HepG2 (cell line): ENCODE data around the gene BMP6. TPM values are rescaled to one million over a fixed set of nuclear protein-coding genes. Genes with fewer than 3 reads are reported as not detected.
A peak's percentile ranks its signal among the peaks of the same experiment; 100 is the strongest.

ENCODE experiments used
- FOXJ3 ChIP-seq: sonication (generic); formaldehyde crosslinking; IDR thresholded peaks from 2 replicates; pipeline ENCODE4 v1.4.0; 2020; ENCODE audit warnings: missing genetic modification reagents, mild to moderate bottlenecking, borderline replicate concordance
- FOXK2 ChIP-seq: fragments of 450-650 bp; IDR thresholded peaks from 2 replicates; pipeline ENCODE4 v1.6.1; 2016
- KDM2A ChIP-seq: sonication (generic); formaldehyde crosslinking; IDR thresholded peaks from 2 replicates; pipeline ENCODE4 v1.4.0; 2020; ENCODE audit warnings: low read depth, missing genetic modification reagents, borderline replicate concordance
- MATR3 ChIP-seq: sonication (generic); formaldehyde crosslinking; IDR thresholded peaks from 2 replicates; pipeline ENCODE4 v1.4.0; 2020; ENCODE audit warnings: missing genetic modification reagents
- MBNL3 ChIP-seq: fragments of 250-450 bp; sonication (Bioruptor Pico); conservative IDR thresholded peaks from 2 replicates; pipeline ENCODE4 v1.8.0; 2022; ENCODE audit warnings: mild to moderate bottlenecking, inconsistent platforms
- NR2C2 ChIP-seq: sonication (generic); formaldehyde crosslinking; IDR thresholded peaks from 2 replicates; pipeline ENCODE4 v1.4.0; 2020; ENCODE audit warnings: missing genetic modification reagents, mild to moderate bottlenecking, moderate library complexity, borderline replicate concordance
- PCBP2 ChIP-seq: fragments of 200-400 bp; formaldehyde crosslinking; optimal IDR thresholded peaks from 2 replicates; pipeline ENCODE3; 2018; ENCODE audit warnings: low read length, low read depth; ENCODE audit not compliant: poor library complexity, severe bottlenecking
- RNF2 ChIP-seq: fragments of 450-650 bp; conservative IDR thresholded peaks from 2 replicates; pipeline ENCODE4 v1.6.1; 2016; ENCODE audit warnings: low read depth
- SAFB2 ChIP-seq: sonication (generic); formaldehyde crosslinking; IDR thresholded peaks from 2 replicates; pipeline ENCODE4 v1.5.1; 2020; ENCODE audit warnings: missing genetic modification reagents, low read depth, mild to moderate bottlenecking, borderline replicate concordance
- SMARCE1 ChIP-seq: fragments of 450-650 bp; IDR thresholded peaks from 2 replicates; pipeline ENCODE4 v1.6.1; 2017; ENCODE audit warnings: borderline replicate concordance
- SNRNP70 ChIP-seq: fragments of 200-400 bp; formaldehyde crosslinking; IDR thresholded peaks from 2 replicates; pipeline ENCODE4 v1.6.1; 2017; ENCODE audit warnings: mild to moderate bottlenecking, low read depth, low read length, moderate library complexity
- TBL1XR1 ChIP-seq: fragments of 150-350 bp; IDR thresholded peaks from 2 replicates; pipeline ENCODE4 v1.6.1; 2014; ENCODE audit warnings: borderline replicate concordance, low read length; ENCODE audit not compliant: partially characterized antibody
- ZFX ChIP-seq: sonication (generic); formaldehyde crosslinking; IDR thresholded peaks from 2 replicates; pipeline ENCODE4 v1.4.0; 2020; ENCODE audit warnings: mild to moderate bottlenecking, low read depth, missing genetic modification reagents, moderate library complexity
- ZNF354B ChIP-seq: sonication (generic); formaldehyde crosslinking; IDR thresholded peaks from 2 replicates; pipeline ENCODE4 v1.8.0; 2022; ENCODE audit warnings: mild to moderate bottlenecking, missing genetic modification reagents
- ZNF510 ChIP-seq: sonication (generic); formaldehyde crosslinking; IDR thresholded peaks from 2 replicates; pipeline ENCODE4 v1.4.0; 2020; ENCODE audit warnings: low read depth, mild to moderate bottlenecking, missing genetic modification reagents
- polyA plus RNA-seq, 8 experiments: library from polyadenylated mRNA; depleted of rRNA in 3 of 8; stranded (reverse) in 7 of 8; unstranded in 1 of 8; fragments of >200 nt; fragmentation: Illumina TruSeq in 4 of 8; extraction: Trizol in 4 of 8; gene quantifications; 2 replicates each; pipeline versions ENCODE4 v1.2.1 to v1.2.3, GENCODE V29; 2011 to 2016; ENCODE audit warnings: low read depth in 4 of 8, missing spikeins in 1 of 8, mixed read lengths in 1 of 8; ENCODE audit not compliant: insufficient read depth in 1 of 8
- total RNA-seq, 5 experiments: library from RNA; depleted of rRNA; stranded (reverse); fragments of >200 nt; fragmentation: Illumina TruSeq; extraction: Trizol; gene quantifications; 2 replicates each; pipeline ENCODE4 v1.2.3, GENCODE V29; 2016; ENCODE audit warnings: low read depth in 1 of 5
- TF ChIP-seq, protein P1 (sequence below): sonication (generic); formaldehyde crosslinking; IDR thresholded peaks from 2 replicates; pipeline ENCODE4 v1.4.0; 2020; ENCODE audit warnings: missing genetic modification reagents
- TF ChIP-seq, protein P2 (sequence below): sonication (generic); formaldehyde crosslinking; IDR thresholded peaks from 2 replicates; pipeline ENCODE4 v1.5.0; 2020; ENCODE audit warnings: missing genetic modification reagents
- TF ChIP-seq, protein P3 (sequence below): conservative IDR thresholded peaks from 2 replicates; pipeline ENCODE4 v1.6.1; 2018; ENCODE audit warnings: missing genetic modification reagents
- TF ChIP-seq, protein P4 (sequence below): sonication (generic); formaldehyde crosslinking; IDR thresholded peaks from 2 replicates; pipeline ENCODE4 v1.4.0; 2020; ENCODE audit warnings: missing genetic modification reagents
- TF ChIP-seq, protein P5 (sequence below): sonication (generic); formaldehyde crosslinking; IDR thresholded peaks from 2 replicates; pipeline ENCODE4 v1.5.1; 2020; ENCODE audit warnings: missing genetic modification reagents, mild to moderate bottlenecking, borderline replicate concordance

BMP6 gene
- total and polyA plus RNA-seq, 2 of the 13 experiments (the other 11 are each of a cell fraction or from before 2014, with no cell fraction given): 0.09 to 0.18 TPM

DNA sequence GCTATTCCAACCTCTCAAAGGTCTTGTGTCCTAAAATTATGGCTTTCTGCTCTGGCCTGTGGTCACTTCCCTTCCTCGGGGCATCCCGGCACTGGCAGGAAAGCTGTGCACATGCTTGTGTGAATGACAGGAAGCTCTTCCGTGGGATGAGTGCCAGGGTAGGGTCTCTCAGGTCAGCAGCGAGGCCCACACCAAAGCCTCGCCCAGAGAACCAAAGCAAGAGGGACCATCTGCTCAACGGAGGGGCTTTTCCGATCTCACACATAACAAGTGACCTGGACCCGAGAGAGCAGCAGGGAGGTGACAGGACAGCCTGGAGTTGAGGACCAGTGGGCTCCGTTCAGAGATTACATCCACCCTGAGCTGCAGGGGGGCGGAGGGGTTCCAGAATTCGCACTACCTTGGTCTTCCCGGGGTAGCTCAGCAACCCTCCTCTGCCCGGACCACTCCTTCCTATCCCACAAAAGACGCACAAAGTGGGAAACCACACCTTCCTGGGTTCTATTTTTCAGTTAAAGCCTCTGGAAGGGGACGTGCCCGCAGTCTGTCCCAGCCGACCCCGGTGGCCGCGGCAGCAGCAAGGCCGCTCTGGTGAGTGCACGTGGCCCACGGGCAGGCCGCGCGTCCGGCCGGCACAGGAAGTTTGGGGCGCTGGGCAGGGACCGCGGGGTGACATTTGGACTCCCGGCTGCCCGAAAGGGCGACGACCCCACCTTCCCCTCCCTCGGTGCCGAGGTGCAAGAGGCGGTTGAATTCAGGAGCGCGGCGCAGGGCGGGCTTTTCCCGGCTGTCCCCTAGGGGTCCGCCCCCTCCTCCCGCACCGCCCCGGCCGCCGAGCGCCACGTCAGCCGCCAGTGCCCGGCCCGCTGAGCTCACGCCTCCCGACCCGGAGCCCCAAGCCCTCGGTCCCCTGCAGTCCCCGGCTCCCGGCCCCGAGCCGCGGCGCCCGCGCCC, 183.7 kb downstream of the BMP6 start (continued):
- 0 out of 2 replicates have a peak, but pooled peaks have one; percentile 44 for TF ChIP-seq ZNF510 (CRISPR knock-in tag)
- no peak for TF ChIP-seq PCBP2
- TF ChIP-seq, protein P1, sequence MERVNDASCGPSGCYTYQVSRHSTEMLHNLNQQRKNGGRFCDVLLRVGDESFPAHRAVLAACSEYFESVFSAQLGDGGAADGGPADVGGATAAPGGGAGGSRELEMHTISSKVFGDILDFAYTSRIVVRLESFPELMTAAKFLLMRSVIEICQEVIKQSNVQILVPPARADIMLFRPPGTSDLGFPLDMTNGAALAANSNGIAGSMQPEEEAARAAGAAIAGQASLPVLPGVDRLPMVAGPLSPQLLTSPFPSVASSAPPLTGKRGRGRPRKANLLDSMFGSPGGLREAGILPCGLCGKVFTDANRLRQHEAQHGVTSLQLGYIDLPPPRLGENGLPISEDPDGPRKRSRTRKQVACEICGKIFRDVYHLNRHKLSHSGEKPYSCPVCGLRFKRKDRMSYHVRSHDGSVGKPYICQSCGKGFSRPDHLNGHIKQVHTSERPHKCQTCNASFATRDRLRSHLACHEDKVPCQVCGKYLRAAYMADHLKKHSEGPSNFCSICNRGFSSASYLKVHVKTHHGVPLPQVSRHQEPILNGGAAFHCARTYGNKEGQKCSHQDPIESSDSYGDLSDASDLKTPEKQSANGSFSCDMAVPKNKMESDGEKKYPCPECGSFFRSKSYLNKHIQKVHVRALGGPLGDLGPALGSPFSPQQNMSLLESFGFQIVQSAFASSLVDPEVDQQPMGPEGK (CRISPR knock-in tag): peak; percentile 71
- no peak for TF ChIP-seq NR2C2 (CRISPR knock-in tag)
- no peak for TF ChIP-seq SNRNP70
- TF ChIP-seq TBL1XR1: no peak
- peak; percentile 37; the same call in 1 of the 2 replicates for TF ChIP-seq ZNF354B (CRISPR knock-in tag)
- TF ChIP-seq FOXJ3 (CRISPR knock-in tag): no peak
- peak; percentile 99 for TF ChIP-seq ZFX (CRISPR knock-in tag)
- TF ChIP-seq, protein P2, sequence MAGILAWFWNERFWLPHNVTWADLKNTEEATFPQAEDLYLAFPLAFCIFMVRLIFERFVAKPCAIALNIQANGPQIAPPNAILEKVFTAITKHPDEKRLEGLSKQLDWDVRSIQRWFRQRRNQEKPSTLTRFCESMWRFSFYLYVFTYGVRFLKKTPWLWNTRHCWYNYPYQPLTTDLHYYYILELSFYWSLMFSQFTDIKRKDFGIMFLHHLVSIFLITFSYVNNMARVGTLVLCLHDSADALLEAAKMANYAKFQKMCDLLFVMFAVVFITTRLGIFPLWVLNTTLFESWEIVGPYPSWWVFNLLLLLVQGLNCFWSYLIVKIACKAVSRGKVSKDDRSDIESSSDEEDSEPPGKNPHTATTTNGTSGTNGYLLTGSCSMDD (CRISPR knock-in tag): no peak
- no peak for TF ChIP-seq MATR3
- TF ChIP-seq SMARCE1: no peak
- no peak for TF ChIP-seq FOXK2
- TF ChIP-seq, protein P3, sequence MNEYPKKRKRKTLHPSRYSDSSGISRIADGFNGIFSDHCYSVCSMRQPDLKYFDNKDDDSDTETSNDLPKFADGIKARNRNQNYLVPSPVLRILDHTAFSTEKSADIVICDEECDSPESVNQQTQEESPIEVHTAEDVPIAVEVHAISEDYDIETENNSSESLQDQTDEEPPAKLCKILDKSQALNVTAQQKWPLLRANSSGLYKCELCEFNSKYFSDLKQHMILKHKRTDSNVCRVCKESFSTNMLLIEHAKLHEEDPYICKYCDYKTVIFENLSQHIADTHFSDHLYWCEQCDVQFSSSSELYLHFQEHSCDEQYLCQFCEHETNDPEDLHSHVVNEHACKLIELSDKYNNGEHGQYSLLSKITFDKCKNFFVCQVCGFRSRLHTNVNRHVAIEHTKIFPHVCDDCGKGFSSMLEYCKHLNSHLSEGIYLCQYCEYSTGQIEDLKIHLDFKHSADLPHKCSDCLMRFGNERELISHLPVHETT (CRISPR knock-in tag): peak; percentile 81; the same call in 1 of the 2 replicates
- TF ChIP-seq RNF2: peak; percentile 73; the same call in 1 of the 2 replicates
- TF ChIP-seq, protein P4, sequence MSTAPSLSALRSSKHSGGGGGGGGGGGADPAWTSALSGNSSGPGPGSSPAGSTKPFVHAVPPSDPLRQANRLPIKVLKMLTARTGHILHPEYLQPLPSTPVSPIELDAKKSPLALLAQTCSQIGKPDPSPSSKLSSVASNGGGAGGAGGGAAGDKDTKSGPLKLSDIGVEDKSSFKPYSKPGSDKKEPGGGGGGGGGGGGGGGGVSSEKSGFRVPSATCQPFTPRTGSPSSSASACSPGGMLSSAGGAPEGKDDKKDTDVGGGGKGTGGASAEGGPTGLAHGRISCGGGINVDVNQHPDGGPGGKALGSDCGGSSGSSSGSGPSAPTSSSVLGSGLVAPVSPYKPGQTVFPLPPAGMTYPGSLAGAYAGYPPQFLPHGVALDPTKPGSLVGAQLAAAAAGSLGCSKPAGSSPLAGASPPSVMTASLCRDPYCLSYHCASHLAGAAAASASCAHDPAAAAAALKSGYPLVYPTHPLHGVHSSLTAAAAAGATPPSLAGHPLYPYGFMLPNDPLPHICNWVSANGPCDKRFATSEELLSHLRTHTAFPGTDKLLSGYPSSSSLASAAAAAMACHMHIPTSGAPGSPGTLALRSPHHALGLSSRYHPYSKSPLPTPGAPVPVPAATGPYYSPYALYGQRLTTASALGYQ (CRISPR knock-in tag): peak; percentile 49; the same call in 1 of the 2 replicates
- TF ChIP-seq MBNL3 (CRISPR knock-in tag): no peak
- peak; percentile 86 for TF ChIP-seq KDM2A
- TF ChIP-seq, protein P5, sequence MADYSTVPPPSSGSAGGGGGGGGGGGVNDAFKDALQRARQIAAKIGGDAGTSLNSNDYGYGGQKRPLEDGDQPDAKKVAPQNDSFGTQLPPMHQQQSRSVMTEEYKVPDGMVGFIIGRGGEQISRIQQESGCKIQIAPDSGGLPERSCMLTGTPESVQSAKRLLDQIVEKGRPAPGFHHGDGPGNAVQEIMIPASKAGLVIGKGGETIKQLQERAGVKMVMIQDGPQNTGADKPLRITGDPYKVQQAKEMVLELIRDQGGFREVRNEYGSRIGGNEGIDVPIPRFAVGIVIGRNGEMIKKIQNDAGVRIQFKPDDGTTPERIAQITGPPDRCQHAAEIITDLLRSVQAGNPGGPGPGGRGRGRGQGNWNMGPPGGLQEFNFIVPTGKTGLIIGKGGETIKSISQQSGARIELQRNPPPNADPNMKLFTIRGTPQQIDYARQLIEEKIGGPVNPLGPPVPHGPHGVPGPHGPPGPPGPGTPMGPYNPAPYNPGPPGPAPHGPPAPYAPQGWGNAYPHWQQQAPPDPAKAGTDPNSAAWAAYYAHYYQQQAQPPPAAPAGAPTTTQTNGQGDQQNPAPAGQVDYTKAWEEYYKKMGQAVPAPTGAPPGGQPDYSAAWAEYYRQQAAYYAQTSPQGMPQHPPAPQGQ: no peak
- no peak for TF ChIP-seq SAFB2 (CRISPR knock-in tag)
